Measurements from ENCODE around the gene UBL3.

Gene UBL3

GRCh38 chr13:29752175-29752574 lies 98.2 kb downstream of the UBL3 start:
- no peak overlapping the region for H2AK5ac ChIP-seq (ENCODE audit: low read length)
- no peak overlapping the region for H2BK12ac ChIP-seq (ENCODE audit: low read length)
- no peak overlapping the region for H3K18ac ChIP-seq (ENCODE audit: low read length)
- no peaks in the 10 kb centered on the region for H3K9me3 ChIP-seq (ENCODE audit: insufficient read depth, low read depth, low read length)
- H2BK5ac ChIP-seq (ENCODE audit: low read depth, low read length, poor library complexity), result no peak overlapping the region
- H3K23ac ChIP-seq (ENCODE audit: low read length), result no peak overlapping the region
- no peak overlapping the region for H3K14ac ChIP-seq (ENCODE audit: low read length)
- peaks cover 3 to 13% of the 10 kb centered on the region in 2 experiments for H3K4me1 ChIP-seq (ENCODE audit: control insufficient read depth in 1 of 2, insufficient read depth in 2 of 2, low read length in 2 of 2)
- H3K9ac ChIP-seq (ENCODE audit: low read length), result no peak overlapping the region
- H3K4ac ChIP-seq (ENCODE audit: low read depth, low read length), result no peak overlapping the region
- H3K27me3 ChIP-seq (ENCODE audit: insufficient read depth, low read length), result no peaks in the 10 kb centered on the region
- H3K79me2 ChIP-seq (ENCODE audit: control insufficient read depth, insufficient read depth, low read length, poor library complexity), result no peaks in the 10 kb centered on the region
- H4K12ac ChIP-seq (ENCODE audit: low read depth, low read length), result no peak overlapping the region
- no peak overlapping the region for H4K91ac ChIP-seq (ENCODE audit: low read depth, low read length)
- H3K4me3 ChIP-seq (ENCODE audit: low read depth, low read length), result no peak overlapping the region
- no peak overlapping the region for H2BK120ac ChIP-seq (ENCODE audit: insufficient read depth, low read length, poor library complexity)
- no peaks in the 10 kb centered on the region for H3K36me3 ChIP-seq (ENCODE audit: control insufficient read depth in 1 of 2, insufficient read depth in 2 of 2, low read length in 2 of 2)
- H4K8ac ChIP-seq (ENCODE audit: low read depth, low read length), result no peak overlapping the region
- peaks cover 7% of the 10 kb centered on the region for H3K79me1 ChIP-seq (ENCODE audit: low read length)
- H3K4me2 ChIP-seq (ENCODE audit: low read length), result no peak overlapping the region
- no CpG with 5 or more reads among the region's 4 CpGs for WGBS (ENCODE audit: extremely low coverage, insufficient coverage, insufficient read length)
- H3K27ac ChIP-seq (ENCODE audit: low read depth, low read length), result no peak overlapping the region
- H2AFZ ChIP-seq (ENCODE audit: insufficient read depth, low read length, poor library complexity), result no peak overlapping the region
- no peak for DNase-seq

GRCh38 chr13:29750183-29750530 lies 100.3 kb downstream of the UBL3 start:
- Histone ChIP-seq H2AK5ac (ENCODE audit: low read length) (no peak overlapping the region), H4K12ac (ENCODE audit: low read depth, low read length) (no peak overlapping the region), H3K4ac (ENCODE audit: low read depth, low read length) (no peak overlapping the region), H3K4me2 (ENCODE audit: low read length) (no peak overlapping the region), H3K79me1 (ENCODE audit: low read length) (peaks cover 7% of the 10 kb centered on the region), H3K27me3 (ENCODE audit: insufficient read depth, low read length) (no peaks in the 10 kb centered on the region), H3K36me3 (ENCODE audit: control insufficient read depth in 1 of 2, insufficient read depth in 2 of 2, low read length in 2 of 2) (no peaks in the 10 kb centered on the region), H3K4me3 (ENCODE audit: low read depth, low read length) (no peak overlapping the region), H3K18ac (ENCODE audit: low read length) (no peak overlapping the region), H2BK5ac (ENCODE audit: low read depth, low read length, poor library complexity) (peak overlapping the region; percentile 41), H3K79me2 (ENCODE audit: control insufficient read depth, insufficient read depth, low read length, poor library complexity) (no peaks in the 10 kb centered on the region), H3K4me1 (ENCODE audit: control insufficient read depth in 1 of 2, insufficient read depth in 2 of 2, low read length in 2 of 2) (peaks cover 3 to 13% of the 10 kb centered on the region in 2 experiments), H2BK120ac (ENCODE audit: insufficient read depth, low read length, poor library complexity) (no peak overlapping the region), H2BK12ac (ENCODE audit: low read length) (no peak overlapping the region), H4K91ac (ENCODE audit: low read depth, low read length) (no peak overlapping the region), H2AFZ (ENCODE audit: insufficient read depth, low read length, poor library complexity) (no peak overlapping the region), H3K14ac (ENCODE audit: low read length) (no peak overlapping the region), H3K27ac (ENCODE audit: low read depth, low read length) (no peak overlapping the region), H4K8ac (ENCODE audit: low read depth, low read length) (no peak overlapping the region), H3K9me3 (ENCODE audit: insufficient read depth, low read depth, low read length) (no peaks in the 10 kb centered on the region), H3K23ac (ENCODE audit: low read length) (no peak overlapping the region), H3K9ac (ENCODE audit: low read length) (no peak overlapping the region)
- no peak for DNase-seq
- no CpG with 5 or more reads among the region's 5 CpGs for WGBS (ENCODE audit: extremely low coverage, insufficient coverage, insufficient read length)

- Histone ChIP-seq H2BK12ac (ENCODE audit: low read length) (no peak overlapping the region), H4K12ac (ENCODE audit: low read depth, low read length) (no peak overlapping the region), H2BK5ac (ENCODE audit: low read depth, low read length, poor library complexity) (peak overlapping the region; percentile 41), H3K9ac (ENCODE audit: low read length) (no peak overlapping the region), H3K4me3 (ENCODE audit: low read depth, low read length) (no peak overlapping the region), H3K14ac (ENCODE audit: low read length) (no peak overlapping the region), H3K79me2 (ENCODE audit: control insufficient read depth, insufficient read depth, low read length, poor library complexity) (no peaks in the 10 kb centered on the region), H3K4ac (ENCODE audit: low read depth, low read length) (no peak overlapping the region), H3K36me3 (ENCODE audit: control insufficient read depth in 1 of 2, insufficient read depth in 2 of 2, low read length in 2 of 2) (no peaks in the 10 kb centered on the region), H3K4me2 (ENCODE audit: low read length) (no peak overlapping the region), H2AFZ (ENCODE audit: insufficient read depth, low read length, poor library complexity) (no peak overlapping the region), H3K4me1 (ENCODE audit: control insufficient read depth in 1 of 2, insufficient read depth in 2 of 2, low read length in 2 of 2) (peaks cover 3 to 13% of the 10 kb centered on the region in 2 experiments), H2BK120ac (ENCODE audit: insufficient read depth, low read length, poor library complexity) (no peak overlapping the region), H3K9me3 (ENCODE audit: insufficient read depth, low read depth, low read length) (no peaks in the 10 kb centered on the region), H3K27ac (ENCODE audit: low read depth, low read length) (no peak overlapping the region), H3K23ac (ENCODE audit: low read length) (no peak overlapping the region), H3K79me1 (ENCODE audit: low read length) (peaks cover 6% of the 10 kb centered on the region), H3K27me3 (ENCODE audit: insufficient read depth, low read length) (no peaks in the 10 kb centered on the region), H2AK5ac (ENCODE audit: low read length) (no peak overlapping the region), H4K91ac (ENCODE audit: low read depth, low read length) (no peak overlapping the region), H3K18ac (ENCODE audit: low read length) (no peak overlapping the region), H4K8ac (ENCODE audit: low read depth, low read length) (no peak overlapping the region)
- peak; percentile 85 to 91 for DNase-seq
- WGBS (ENCODE audit: extremely low coverage, insufficient coverage, insufficient read length), result no CpG with 5 or more reads among the region's 6 CpGs
Measured at GRCh38 chr13:29749401-29750182, 100.8 kb downstream of the UBL3 start.

GRCh38 chr13:29748097-29748496 lies 102.3 kb downstream of the UBL3 start:
- H3K4ac ChIP-seq (ENCODE audit: low read depth, low read length), result no peak overlapping the region
- peaks cover 6 to 11% of the 10 kb centered on the region in 2 experiments for H3K4me1 ChIP-seq (ENCODE audit: control insufficient read depth in 1 of 2, insufficient read depth in 2 of 2, low read length in 2 of 2)
- H3K36me3 ChIP-seq (ENCODE audit: control insufficient read depth in 1 of 2, insufficient read depth in 2 of 2, low read length in 2 of 2), result no peaks in the 10 kb centered on the region
- H3K27me3 ChIP-seq (ENCODE audit: insufficient read depth, low read length), result no peaks in the 10 kb centered on the region
- H4K8ac ChIP-seq (ENCODE audit: low read depth, low read length), result no peak overlapping the region
- no peak overlapping the region for H4K91ac ChIP-seq (ENCODE audit: low read depth, low read length)
- H3K79me1 ChIP-seq (ENCODE audit: low read length), result peaks cover 5% of the 10 kb centered on the region
- no peak overlapping the region for H3K23ac ChIP-seq (ENCODE audit: low read length)
- no peak overlapping the region for H2AFZ ChIP-seq (ENCODE audit: insufficient read depth, low read length, poor library complexity)
- WGBS (ENCODE audit: extremely low coverage, insufficient coverage, insufficient read length), result no CpG with 5 or more reads among the region's 3 CpGs
- H3K4me2 ChIP-seq (ENCODE audit: low read length), result no peak overlapping the region
- no peaks in the 10 kb centered on the region for H3K79me2 ChIP-seq (ENCODE audit: control insufficient read depth, insufficient read depth, low read length, poor library complexity)
- H3K18ac ChIP-seq (ENCODE audit: low read length), result no peak overlapping the region
- H4K12ac ChIP-seq (ENCODE audit: low read depth, low read length), result no peak overlapping the region
- no peak overlapping the region for H3K4me3 ChIP-seq (ENCODE audit: low read depth, low read length)
- no peaks in the 10 kb centered on the region for H3K9me3 ChIP-seq (ENCODE audit: insufficient read depth, low read depth, low read length)
- no peak for DNase-seq
- no peak overlapping the region for H2AK5ac ChIP-seq (ENCODE audit: low read length)
- no peak overlapping the region for H2BK5ac ChIP-seq (ENCODE audit: low read depth, low read length, poor library complexity)
- H3K9ac ChIP-seq (ENCODE audit: low read length), result no peak overlapping the region
- no peak overlapping the region for H2BK120ac ChIP-seq (ENCODE audit: insufficient read depth, low read length, poor library complexity)
- no peak overlapping the region for H3K27ac ChIP-seq (ENCODE audit: low read depth, low read length)
- no peak overlapping the region for H2BK12ac ChIP-seq (ENCODE audit: low read length)
- H3K14ac ChIP-seq (ENCODE audit: low read length), result no peak overlapping the region

Data from trophoblast cell (in vitro differentiated cells and primary cell).